HEK293 (cell line): ENCODE measurements around the gene TMEM170A.

ENCODE experiments used
- CTCF ChIA-PET: fragments of 350-600 bp; formaldehyde crosslinking; extraction: SDS; loops from one replicate; lab custom pipeline; 2021; ENCODE audit warnings: antibody characterized with exemption; lab: Yijun Ruan, JAX
- POLR2A ChIA-PET: fragments of 300-600 bp; formaldehyde crosslinking; extraction: SDS; loops from one replicate; lab custom pipeline; 2020; ENCODE audit warnings: antibody characterized with exemption, inconsistent platforms; lab: Yijun Ruan, JAX
- H3K27ac ChIP-seq: fragments of 200-500 bp; sonication (Bioruptor generic); 2 replicates; pipeline ENCODE4 v1.5.1; 2014; ENCODE audit warnings: low read depth, low read length, control low read depth, inconsistent platforms; ENCODE audit errors: extremely low read depth
- H3K36me3 ChIP-seq, 2 experiments: fragments of 200-500 bp in 1 of 2; sonication (Bioruptor generic) in 1 of 2; 1 replicate in 1 of 2; 2 replicates in 1 of 2; pipeline ENCODE4 v1.5.1; 2014 to 2017; ENCODE audit warnings: inconsistent platforms in 2 of 2, low read length in 2 of 2; ENCODE audit not compliant: control insufficient read depth in 2 of 2, insufficient read depth in 1 of 2
- H3K4me1 ChIP-seq: fragments of 200-500 bp; sonication (Bioruptor generic); 2 replicates; pipeline ENCODE4 v1.5.1; 2014; ENCODE audit warnings: mild to moderate bottlenecking, low read length, inconsistent platforms; ENCODE audit not compliant: control insufficient read depth, insufficient read depth
- H3K4me3 ChIP-seq: 2 replicates; pipeline ENCODE4 v1.5.1; 2011; ENCODE audit warnings: low read depth, mild to moderate bottlenecking, control low read depth, low read length, moderate library complexity
- H3K9me3 ChIP-seq: fragments of 200-500 bp; sonication (Bioruptor generic); 2 replicates; pipeline ENCODE4 v1.5.1; 2014; ENCODE audit warnings: low read depth, low read length, inconsistent platforms; ENCODE audit not compliant: control insufficient read depth, insufficient read depth
- GLIS2 ChIP-seq: fragments of 450-650 bp; formaldehyde crosslinking; IDR thresholded peaks from 2 replicates; pipeline ENCODE4 v1.5.1; 2016; ENCODE audit warnings: missing biosample characterization, missing genetic modification characterization
- HOXC10 ChIP-seq: sonication (generic); formaldehyde crosslinking; IDR thresholded peaks from 2 replicates; pipeline ENCODE4 v1.8.1; 2023; ENCODE audit warnings: mild to moderate bottlenecking, missing genetic modification reagents
- KLF9 ChIP-seq: fragments of 450-650 bp; formaldehyde crosslinking; IDR thresholded peaks from 2 replicates; pipeline ENCODE4 v1.5.1; 2016; ENCODE audit warnings: missing biosample characterization, missing genetic modification characterization, low read depth
- MZF1 ChIP-seq: fragments of 450-650 bp; formaldehyde crosslinking; IDR thresholded peaks from 2 replicates; pipeline ENCODE4 v1.5.1; 2017; ENCODE audit warnings: missing biosample characterization, missing genetic modification characterization, borderline replicate concordance
- OSR2 ChIP-seq: fragments of 450-650 bp; formaldehyde crosslinking; IDR thresholded peaks from 2 replicates; pipeline ENCODE4 v1.5.1; 2016; ENCODE audit warnings: missing biosample characterization, missing genetic modification characterization
- PRDM6 ChIP-seq: fragments of 450-650 bp; formaldehyde crosslinking; IDR thresholded peaks from 2 replicates; pipeline ENCODE4 v1.5.1; 2017; ENCODE audit warnings: missing biosample characterization, missing genetic modification characterization
- REST ChIP-seq: fragments of 450-650 bp; formaldehyde crosslinking; IDR thresholded peaks from 2 replicates; pipeline ENCODE4 v1.5.1; 2016; ENCODE audit warnings: missing biosample characterization, missing genetic modification characterization
- YY1 ChIP-seq: fragments of 450-650 bp; formaldehyde crosslinking; IDR thresholded peaks from 2 replicates; pipeline ENCODE4 v1.5.1; 2018; ENCODE audit warnings: missing biosample characterization, missing genetic modification characterization
- ZEB2 ChIP-seq: fragments of 450-650 bp; formaldehyde crosslinking; IDR thresholded peaks from 2 replicates; pipeline ENCODE4 v1.5.1; 2016; ENCODE audit warnings: missing biosample characterization, missing genetic modification characterization
- ZNF10 ChIP-seq: fragments of 450-650 bp; formaldehyde crosslinking; IDR thresholded peaks from 2 replicates; pipeline ENCODE4 v1.5.1; 2017; ENCODE audit warnings: missing biosample characterization, missing genetic modification characterization
- ZNF121 ChIP-seq: fragments of 450-650 bp; formaldehyde crosslinking; IDR thresholded peaks from 2 replicates; pipeline ENCODE4 v1.5.1; 2016; ENCODE audit warnings: missing biosample characterization, missing genetic modification characterization
- ZNF239 ChIP-seq: fragments of 450-650 bp; formaldehyde crosslinking; IDR thresholded peaks from 2 replicates; pipeline ENCODE4 v1.5.1; 2016; ENCODE audit warnings: missing biosample characterization, missing genetic modification characterization
- ZNF292 ChIP-seq: fragments of 450-650 bp; formaldehyde crosslinking; IDR thresholded peaks from 2 replicates; pipeline ENCODE4 v1.5.1; 2016; ENCODE audit warnings: low read depth, missing biosample characterization, missing genetic modification characterization, borderline replicate concordance
- ZNF302 ChIP-seq: fragments of 450-650 bp; formaldehyde crosslinking; IDR thresholded peaks from 2 replicates; pipeline ENCODE4 v1.5.1; 2016; ENCODE audit warnings: missing biosample characterization, missing genetic modification characterization, low read depth
- ZNF354C ChIP-seq: fragments of 450-650 bp; formaldehyde crosslinking; IDR thresholded peaks from 2 replicates; pipeline ENCODE4 v1.5.1; 2016; ENCODE audit warnings: missing biosample characterization, missing genetic modification characterization, low read depth, borderline replicate concordance
- ZNF366 ChIP-seq: fragments of 450-650 bp; formaldehyde crosslinking; conservative IDR thresholded peaks from 2 replicates; pipeline ENCODE4 v1.5.1; 2016; ENCODE audit warnings: missing biosample characterization, missing genetic modification characterization
- ZNF391 ChIP-seq: fragments of 450-650 bp; formaldehyde crosslinking; IDR thresholded peaks from 2 replicates; pipeline ENCODE4 v1.5.1; 2016; ENCODE audit warnings: low read depth, missing biosample characterization, missing genetic modification characterization, borderline replicate concordance
- ZNF510 ChIP-seq: fragments of 450-650 bp; formaldehyde crosslinking; IDR thresholded peaks from 2 replicates; pipeline ENCODE4 v1.5.1; 2018; ENCODE audit warnings: mild to moderate bottlenecking, missing genetic modification characterization, missing biosample characterization; ENCODE audit not compliant: insufficient replicate concordance
- ZNF529 ChIP-seq: fragments of 450-650 bp; formaldehyde crosslinking; IDR thresholded peaks from 2 replicates; pipeline ENCODE4 v1.5.1; 2017; ENCODE audit warnings: missing genetic modification characterization, missing biosample characterization; ENCODE audit not compliant: insufficient replicate concordance
- ZNF544 ChIP-seq: fragments of 450-650 bp; formaldehyde crosslinking; IDR thresholded peaks from 2 replicates; pipeline ENCODE4 v1.5.0; 2017; ENCODE audit warnings: missing biosample characterization, missing genetic modification characterization
- ZNF639 ChIP-seq: fragments of 450-650 bp; formaldehyde crosslinking; IDR thresholded peaks from 2 replicates; pipeline ENCODE4 v1.5.1; 2016; ENCODE audit warnings: missing biosample characterization, missing genetic modification characterization
- ZNF654 ChIP-seq: fragments of 450-650 bp; formaldehyde crosslinking; IDR thresholded peaks from 2 replicates; pipeline ENCODE4 v1.5.1; 2016; ENCODE audit warnings: low read depth, missing biosample characterization, missing genetic modification characterization
- ZNF658 ChIP-seq: fragments of 450-650 bp; formaldehyde crosslinking; IDR thresholded peaks from 2 replicates; pipeline ENCODE4; 2016; ENCODE audit warnings: missing biosample characterization, missing genetic modification characterization
- TF ChIP-seq, protein P1 (sequence below): fragments of 450-650 bp; formaldehyde crosslinking; IDR thresholded peaks from 2 replicates; pipeline ENCODE4 v1.5.1; 2016; ENCODE audit warnings: missing biosample characterization, missing genetic modification characterization
- TF ChIP-seq, protein P2 (sequence below): IDR thresholded peaks from 2 replicates; pipeline ENCODE4 v1.6.1; 2011; ENCODE audit warnings: mild to moderate bottlenecking, low read depth, low read length, borderline replicate concordance
- TF ChIP-seq, protein P3 (sequence below): fragments of 450-650 bp; formaldehyde crosslinking; IDR thresholded peaks from 2 replicates; pipeline ENCODE4 v1.5.1; 2017; ENCODE audit warnings: missing biosample characterization, missing genetic modification characterization

The TMEM170A gene

GRCh38 chr16:75415169-75415905 is 49.2 kb downstream of the TMEM170A start:
- TF ChIP-seq ZNF239: no peak
- no peak for TF ChIP-seq ZNF10 (tag by site-specific recombination)
- TF ChIP-seq OSR2 (tag by site-specific recombination): no peak
- TF ChIP-seq ZNF639 (tag by site-specific recombination): no peak
- TF ChIP-seq ZEB2 (tag by site-specific recombination): no peak
- TF ChIP-seq, protein P1, sequence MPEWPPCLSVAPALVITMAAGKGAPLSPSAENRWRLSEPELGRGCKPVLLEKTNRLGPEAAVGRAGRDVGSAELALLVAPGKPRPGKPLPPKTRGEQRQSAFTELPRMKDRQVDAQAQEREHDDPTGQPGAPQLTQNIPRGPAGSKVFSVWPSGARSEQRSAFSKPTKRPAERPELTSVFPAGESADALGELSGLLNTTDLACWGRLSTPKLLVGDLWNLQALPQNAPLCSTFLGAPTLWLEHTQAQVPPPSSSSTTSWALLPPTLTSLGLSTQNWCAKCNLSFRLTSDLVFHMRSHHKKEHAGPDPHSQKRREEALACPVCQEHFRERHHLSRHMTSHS (tag by site-specific recombination): no peak
- TF ChIP-seq ZNF302 (tag by site-specific recombination): no peak
- no peak for TF ChIP-seq YY1
- no peak for TF ChIP-seq ZNF292
- TF ChIP-seq MZF1 (tag by site-specific recombination): no peak
- TF ChIP-seq, protein P2, sequence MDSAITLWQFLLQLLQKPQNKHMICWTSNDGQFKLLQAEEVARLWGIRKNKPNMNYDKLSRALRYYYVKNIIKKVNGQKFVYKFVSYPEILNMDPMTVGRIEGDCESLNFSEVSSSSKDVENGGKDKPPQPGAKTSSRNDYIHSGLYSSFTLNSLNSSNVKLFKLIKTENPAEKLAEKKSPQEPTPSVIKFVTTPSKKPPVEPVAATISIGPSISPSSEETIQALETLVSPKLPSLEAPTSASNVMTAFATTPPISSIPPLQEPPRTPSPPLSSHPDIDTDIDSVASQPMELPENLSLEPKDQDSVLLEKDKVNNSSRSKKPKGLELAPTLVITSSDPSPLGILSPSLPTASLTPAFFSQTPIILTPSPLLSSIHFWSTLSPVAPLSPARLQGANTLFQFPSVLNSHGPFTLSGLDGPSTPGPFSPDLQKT: no peak
- TF ChIP-seq ZNF366 (tag by site-specific recombination): no peak
- no peak for TF ChIP-seq HOXC10 (CRISPR knock-in tag)
- TF ChIP-seq ZNF121 (tag by site-specific recombination): no peak
- no peak for TF ChIP-seq PRDM6
- TF ChIP-seq ZNF658: no peak
- no peak for TF ChIP-seq ZNF354C
- no peak for TF ChIP-seq ZNF529
- H3K27ac ChIP-seq: no peak overlapping the region
- CTCF ChIA-PET: interaction anchor here (1.2 kb wide), 1 partner anchor 11 kb away, joined by 4 read pairs; no protein-coding TSS in a partner anchor
- POLR2A ChIA-PET: no interaction called here
- H3K4me3 ChIP-seq: no peak overlapping the region
- peaks cover 24 to 28% of the 10 kb centered on the region in 2 experiments; a peak in 2 of 3 replicates for H3K36me3 ChIP-seq
- H3K4me1 ChIP-seq: peaks cover 3% of the 10 kb centered on the region; the same call in 1 of the 2 replicates
- H3K9me3 ChIP-seq: no peaks in the 10 kb centered on the region

- no peaks in the 10 kb centered on the region for H3K9me3 ChIP-seq
- no peak overlapping the region for H3K4me3 ChIP-seq
- CTCF ChIA-PET: no interaction called here
- H3K4me1 ChIP-seq: peaks cover 3% of the 10 kb centered on the region; the same call in 1 of the 2 replicates
- no peak overlapping the region for H3K27ac ChIP-seq
- POLR2A ChIA-PET: no interaction called here
- peaks cover 31 to 36% of the 10 kb centered on the region in 2 experiments; a peak in 2 of 3 replicates for H3K36me3 ChIP-seq
- TF ChIP-seq ZNF510 (tag by site-specific recombination) (no peak), ZNF544 (no peak), GLIS2 (tag by site-specific recombination) (no peak), ZNF654 (tag by site-specific recombination) (no peak), KLF9 (tag by site-specific recombination) (no peak), ZNF292 (no peak), REST (tag by site-specific recombination) (no peak), ZNF391 (tag by site-specific recombination) (no peak)
- TF ChIP-seq, protein P3, sequence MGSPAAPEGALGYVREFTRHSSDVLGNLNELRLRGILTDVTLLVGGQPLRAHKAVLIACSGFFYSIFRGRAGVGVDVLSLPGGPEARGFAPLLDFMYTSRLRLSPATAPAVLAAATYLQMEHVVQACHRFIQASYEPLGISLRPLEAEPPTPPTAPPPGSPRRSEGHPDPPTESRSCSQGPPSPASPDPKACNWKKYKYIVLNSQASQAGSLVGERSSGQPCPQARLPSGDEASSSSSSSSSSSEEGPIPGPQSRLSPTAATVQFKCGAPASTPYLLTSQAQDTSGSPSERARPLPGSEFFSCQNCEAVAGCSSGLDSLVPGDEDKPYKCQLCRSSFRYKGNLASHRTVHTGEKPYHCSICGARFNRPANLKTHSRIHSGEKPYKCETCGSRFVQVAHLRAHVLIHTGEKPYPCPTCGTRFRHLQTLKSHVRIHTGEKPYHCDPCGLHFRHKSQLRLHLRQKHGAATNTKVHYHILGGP: no peak
These were observed 50.5 kb downstream of the TMEM170A start for GRCh38 chr16:75413951-75414350.
